ENCODE data around the gene SH3GL3.

SH3GL3 gene

DNA sequence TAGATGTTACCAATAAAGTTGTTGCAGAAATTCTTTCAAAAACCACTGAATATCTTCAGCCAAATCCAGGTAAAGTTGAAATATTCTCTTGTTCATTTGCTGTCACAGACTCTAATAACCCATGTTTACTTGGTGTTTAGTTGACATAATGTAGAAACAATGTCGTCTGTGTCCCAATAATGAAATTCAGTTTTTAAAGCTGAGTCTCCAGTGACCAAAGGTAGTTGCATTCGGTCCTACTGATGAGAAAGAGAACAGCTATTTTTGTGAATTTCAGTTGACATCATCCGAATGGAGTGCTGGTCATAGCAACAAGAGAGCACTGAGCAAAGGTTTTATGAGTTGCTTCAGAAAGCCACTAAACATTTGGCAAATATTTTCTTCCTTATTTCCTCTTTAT lies 118.0 kb downstream of the SH3GL3 start:
- DNase-seq (ENCODE audit: low read depth in 1 of 2, low spot score in 1 of 2), result no peak

DNA sequence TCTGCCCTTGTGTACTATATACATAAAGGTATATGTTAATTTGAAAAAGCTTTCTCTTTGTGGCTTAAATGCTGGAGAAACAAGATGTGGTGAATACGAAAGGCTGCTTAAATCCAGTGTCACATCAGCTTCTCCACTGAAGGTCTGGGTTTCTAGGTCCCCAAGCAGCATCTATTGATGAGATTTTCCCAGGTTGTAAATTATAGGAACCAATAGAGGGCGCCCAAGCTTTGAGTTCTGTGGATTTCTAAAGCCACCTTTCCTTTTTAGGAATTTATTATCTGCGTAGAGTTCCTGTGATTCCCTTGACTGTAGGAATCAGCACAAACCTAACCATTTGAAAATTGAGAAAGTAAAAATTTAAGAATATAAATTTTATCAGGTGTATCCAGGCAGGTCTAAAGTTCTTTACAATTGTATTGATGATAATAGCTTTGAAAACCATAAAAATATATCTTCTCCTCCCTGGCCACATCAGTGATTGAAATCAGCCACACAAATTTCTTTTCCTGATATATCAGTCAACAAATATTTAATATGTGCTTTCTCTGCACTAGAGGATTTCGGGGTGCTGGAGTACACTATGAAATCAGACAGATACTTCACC lies 118.5 kb downstream of the SH3GL3 start:
- no peak for DNase-seq (ENCODE audit: low read depth in 1 of 2, low spot score in 1 of 2)

DNA sequence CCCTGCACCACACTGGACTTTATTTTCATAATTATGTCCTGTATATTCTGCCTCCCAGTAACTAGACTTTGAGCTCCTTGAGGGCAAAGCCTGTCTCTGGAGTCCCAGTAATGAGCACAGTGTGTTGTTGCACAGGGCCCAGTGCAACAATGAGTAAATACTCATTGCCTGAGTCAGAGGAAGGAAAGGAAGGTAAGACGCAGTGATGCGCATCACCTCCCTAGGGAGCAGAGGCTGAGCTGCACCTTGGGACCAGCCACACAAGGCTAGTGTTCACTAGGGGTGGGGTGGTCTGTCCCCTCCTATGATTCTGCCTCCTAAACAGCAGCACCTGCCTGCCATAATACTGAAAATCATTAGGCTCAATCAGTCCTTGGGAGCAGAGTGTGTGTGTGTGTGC lies 120.2 kb downstream of the SH3GL3 start:
- no peak for DNase-seq (ENCODE audit: low read depth in 1 of 2, low spot score in 1 of 2)

DNA sequence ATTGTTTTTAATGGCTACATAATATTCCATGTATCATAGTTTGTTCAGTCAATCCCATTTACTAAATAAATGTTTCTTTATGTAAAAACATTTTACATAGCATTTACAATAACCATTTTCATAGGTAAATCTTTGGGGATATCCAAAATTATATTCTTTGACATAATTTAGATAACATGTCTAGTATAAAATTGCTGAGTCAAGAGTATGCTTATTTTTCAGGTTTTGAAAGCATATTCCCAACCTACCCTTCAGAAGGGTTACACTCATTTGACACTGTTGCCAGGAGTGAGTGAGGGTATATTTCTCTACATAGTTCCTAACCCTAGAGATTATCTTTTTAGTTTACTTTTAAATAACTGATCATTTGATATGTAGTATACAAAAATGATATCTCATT lies 122.2 kb downstream of the SH3GL3 start:
- DNase-seq (ENCODE audit: low read depth in 1 of 2, low spot score in 1 of 2), result no peak

DNA sequence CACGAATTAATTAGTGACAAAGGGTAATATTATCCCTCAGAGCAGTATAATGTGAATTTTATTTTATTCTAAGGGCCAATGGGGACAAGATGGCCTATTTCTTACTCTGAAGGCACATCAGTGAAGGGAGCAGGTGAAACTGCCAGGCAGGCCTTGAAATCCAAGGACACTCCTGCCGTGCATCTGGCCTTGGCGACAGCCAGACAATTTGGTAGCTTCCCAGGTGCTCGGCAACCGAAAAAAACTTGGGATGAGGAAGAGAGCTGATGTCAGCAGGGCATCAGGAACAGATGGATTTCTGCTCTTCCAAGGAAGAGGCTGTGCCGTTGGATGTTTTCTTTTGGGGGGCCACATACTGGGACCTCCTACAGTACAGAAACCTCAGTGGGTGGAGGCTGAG lies 123.6 kb downstream of the SH3GL3 start:
- no peak for DNase-seq (ENCODE audit: low read depth in 1 of 2, low spot score in 1 of 2)

DNA sequence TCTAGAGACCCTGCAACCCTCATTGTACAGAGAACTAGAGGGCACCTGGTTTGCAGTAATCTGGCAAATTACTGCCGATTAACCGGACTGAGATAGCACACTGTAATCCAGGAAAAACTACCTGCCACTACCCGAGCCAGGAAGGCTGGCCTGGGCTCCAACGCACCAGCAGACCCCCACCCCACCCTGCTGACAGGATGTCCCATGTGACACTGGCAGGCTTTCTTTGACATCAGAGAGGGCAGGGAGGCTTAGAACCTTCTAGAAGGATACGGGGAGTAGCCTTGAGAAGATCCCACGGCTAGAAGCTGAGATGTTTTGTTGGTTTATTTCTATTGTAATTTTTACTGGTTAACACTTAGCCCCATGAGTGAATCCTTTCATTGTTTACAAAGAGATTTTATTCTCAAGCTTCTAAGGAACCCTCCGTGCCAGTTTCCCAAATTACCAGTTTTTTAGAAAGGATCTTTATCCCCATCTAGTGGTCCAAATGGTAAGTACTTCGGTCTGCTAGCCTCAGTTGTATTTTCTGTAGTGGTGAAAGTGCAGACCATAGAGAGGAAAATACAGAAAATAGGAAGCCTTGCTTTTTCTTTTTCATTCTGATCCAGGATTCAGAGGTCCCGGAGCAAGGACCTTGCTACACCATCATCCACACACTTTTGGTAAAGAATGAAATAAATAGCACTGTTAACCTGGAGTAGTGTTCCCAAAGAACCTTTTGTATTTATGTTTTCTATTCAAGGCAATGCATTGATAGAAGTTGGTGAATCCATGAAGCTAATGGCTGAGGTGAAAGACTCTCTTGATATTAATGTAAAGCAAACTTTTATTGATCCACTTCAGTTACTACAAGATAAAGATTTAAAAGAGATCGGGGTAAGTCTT lies 124.9 kb downstream of the SH3GL3 start:
- no peak for DNase-seq (ENCODE audit: low read depth in 1 of 2, low spot score in 1 of 2)

DNA sequence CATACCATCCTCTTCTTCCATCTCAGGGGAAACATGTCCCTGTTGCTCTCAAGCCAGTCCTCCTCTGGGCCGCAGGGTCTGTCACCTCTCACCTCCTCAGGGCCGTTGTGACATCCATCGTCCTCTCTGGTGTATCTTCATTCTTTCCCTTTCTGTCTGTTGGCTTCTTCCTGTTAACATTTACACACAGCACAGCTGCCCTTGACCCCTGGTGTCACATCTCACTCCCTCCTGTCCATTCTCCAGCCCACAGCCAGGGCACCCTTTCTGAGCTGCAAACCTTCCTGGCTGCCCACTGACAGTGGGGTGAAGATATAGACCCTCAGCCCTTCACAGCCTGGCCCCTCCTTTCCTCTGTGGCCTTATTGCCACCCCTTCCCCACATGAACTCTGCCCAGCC lies 127.2 kb downstream of the SH3GL3 start:
- no peak for DNase-seq (ENCODE audit: low read depth in 1 of 2, low spot score in 1 of 2)

DNA sequence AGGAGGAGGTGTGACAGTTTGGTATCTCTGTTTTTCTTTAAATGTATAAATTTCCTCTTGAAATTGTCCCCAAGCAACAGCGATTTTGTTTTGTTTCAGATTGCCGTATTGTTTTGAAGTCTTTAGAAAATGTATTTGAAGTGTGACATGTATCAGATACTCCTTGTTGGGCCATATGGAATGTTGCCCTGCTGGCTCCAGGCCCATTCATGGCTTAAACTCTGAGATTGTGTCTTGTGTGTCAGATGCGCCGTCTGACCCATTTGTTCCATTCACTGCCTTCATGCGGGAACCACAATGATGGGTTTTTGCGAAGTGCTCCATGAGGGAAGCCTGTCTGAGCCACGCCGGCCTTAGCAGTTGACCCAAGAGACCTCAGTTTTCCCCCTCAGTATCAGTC lies 131.6 kb downstream of the SH3GL3 start:
- DNase-seq (ENCODE audit: low read depth in 1 of 2, low spot score in 1 of 2), result no peak

DNA sequence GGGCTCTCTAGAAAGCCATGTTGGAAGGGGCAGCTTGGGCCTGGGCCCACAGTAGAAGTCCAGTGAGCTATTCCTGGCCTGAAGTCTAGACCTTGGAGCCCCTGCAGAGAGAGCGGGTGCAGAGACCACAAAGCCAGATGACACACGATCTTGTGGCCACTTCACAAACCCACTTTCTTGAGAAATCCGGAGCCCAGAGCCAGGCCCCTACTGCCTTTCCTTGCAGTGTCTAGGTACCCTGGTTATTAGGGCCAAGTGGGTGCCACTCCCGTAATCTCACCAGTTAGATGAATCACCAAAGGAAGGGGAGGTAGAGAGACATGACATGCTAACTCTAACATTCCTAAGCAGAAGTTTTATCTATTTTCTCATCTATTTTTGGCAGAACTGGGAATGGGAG lies 134.2 kb downstream of the SH3GL3 start:
- DNase-seq (ENCODE audit: low read depth in 1 of 2, low spot score in 1 of 2), result no peak

DNA sequence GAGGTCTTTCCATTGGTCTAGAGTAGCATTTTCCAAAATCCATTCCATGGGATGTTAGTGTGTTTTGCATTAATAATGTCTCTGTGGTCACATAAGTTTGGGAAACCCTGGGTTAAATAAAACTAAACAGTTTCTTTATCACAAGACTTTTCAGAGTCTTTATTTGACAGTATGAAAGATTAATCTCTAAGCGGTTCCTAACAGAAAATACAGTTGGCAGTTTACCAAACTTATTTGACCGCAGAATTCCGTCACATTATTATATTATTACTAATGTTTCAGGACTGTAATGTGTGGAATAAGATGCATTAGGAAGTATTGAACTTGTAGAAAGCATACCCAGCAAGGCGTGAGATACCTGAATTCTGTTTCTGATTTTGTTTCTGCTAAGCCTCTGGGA lies 135.2 kb downstream of the SH3GL3 start:
- no peak for DNase-seq (ENCODE audit: low read depth in 1 of 2, low spot score in 1 of 2)

DNA sequence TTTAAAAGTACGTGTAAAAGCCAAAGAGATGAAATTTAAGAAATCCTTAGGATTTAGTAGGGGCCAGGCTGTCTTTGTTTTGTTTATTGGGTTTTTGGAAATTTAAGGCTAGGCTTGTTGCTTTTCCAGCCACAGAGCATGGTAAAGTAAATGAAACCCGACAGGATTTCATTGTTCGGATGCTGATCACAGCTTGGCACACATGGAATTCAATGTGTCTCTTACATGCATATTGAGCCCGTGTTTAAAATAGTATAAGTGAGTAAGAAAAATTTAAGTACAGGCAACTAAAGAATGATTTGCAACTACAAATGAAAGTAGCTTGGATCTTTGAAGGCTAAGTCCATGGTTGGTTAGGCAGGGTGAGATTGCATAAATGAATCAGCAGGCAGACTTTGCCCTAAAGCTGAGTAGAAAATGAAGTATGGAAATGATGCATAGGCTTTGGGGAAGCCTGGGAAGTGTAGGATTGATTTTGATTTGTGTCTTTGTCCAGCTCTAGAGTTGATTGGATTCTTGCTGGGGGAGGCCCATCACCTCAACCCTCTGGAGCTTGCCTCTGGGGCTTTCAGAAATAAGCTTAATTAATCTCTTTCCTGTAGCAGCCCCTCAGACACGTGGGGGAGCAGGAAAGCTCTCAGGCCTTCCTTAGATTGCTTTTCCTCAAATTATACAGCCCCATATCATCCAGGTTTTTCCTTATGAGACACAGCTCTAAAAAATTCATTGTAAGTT lies 138.6 kb downstream of the SH3GL3 start:
- DNase-seq (ENCODE audit: low read depth in 1 of 2, low spot score in 1 of 2), result no peak

DNA sequence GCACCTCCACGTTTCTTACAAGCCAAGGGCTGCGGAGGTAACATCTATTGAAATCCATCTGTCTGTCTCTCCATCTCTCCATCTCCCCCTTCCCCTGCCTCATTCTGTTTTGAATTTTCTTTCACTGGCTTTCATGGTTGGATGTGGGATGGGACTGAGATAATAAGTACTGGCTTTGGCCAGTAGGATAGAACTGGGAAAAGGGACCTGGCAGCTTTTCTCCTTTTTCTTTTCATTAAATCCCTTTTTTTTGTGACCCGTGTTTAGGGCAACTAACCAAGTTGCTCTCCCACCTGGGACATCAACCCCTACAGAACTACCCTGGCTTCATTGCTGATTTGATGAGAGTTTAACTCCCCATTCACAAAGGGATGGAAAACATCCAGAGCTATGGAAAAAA lies 139.9 kb downstream of the SH3GL3 start:
- no peak for DNase-seq (ENCODE audit: low read depth in 1 of 2, low spot score in 1 of 2)

DNA sequence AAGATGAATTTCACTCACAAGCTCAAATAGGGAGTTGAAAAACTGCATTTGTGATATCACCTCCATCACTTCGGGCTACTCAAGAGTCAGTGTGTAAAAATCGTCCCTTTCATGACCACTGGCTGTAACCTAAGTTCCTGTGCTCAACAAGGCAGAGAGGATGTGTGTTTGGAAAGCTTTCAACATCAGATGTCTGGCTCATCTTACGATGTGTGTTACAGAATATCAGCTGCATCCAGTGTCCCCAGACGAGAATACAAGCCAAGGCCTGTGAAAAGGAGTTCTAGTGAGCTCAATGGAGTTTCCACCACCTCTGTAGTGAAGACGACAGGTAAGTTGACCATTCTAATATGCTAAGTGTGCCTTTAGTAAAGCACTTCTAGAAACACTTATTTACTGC lies 141.3 kb downstream of the SH3GL3 start:
- DNase-seq (ENCODE audit: low read depth in 1 of 2, low spot score in 1 of 2), result no peak

DNA sequence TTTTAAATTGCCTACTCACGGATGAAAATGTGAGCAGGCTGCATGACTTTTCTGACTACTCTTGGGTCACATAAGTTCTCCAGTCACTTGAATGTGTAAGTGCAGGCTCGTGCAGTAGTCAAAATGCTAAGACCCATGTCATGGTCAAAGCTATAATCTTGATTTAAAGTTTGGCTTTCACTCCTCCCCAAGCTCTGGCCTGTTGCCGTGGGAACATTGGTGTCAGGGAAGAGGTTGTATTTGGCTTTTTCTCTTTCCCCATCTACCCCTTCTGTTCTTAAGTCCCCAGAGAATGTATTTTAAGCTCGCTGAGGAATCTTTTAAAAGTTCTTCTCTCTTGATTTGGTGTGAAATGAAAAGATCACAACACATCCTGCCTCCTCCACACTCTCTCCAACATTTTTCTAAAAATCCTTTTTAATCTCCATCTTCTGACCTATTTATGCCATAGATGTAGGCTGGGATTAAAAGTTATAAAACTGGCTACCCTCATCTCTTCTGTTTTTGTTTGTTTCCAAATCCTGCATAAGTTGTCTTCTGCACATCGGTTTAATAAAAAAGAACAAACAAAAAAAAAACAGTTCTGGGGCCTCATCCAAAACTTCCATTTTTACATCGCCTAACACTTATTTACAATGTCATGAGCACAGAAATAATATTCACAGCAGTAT lies 145.4 kb downstream of the SH3GL3 start:
- no peak for DNase-seq (ENCODE audit: low read depth in 1 of 2, low spot score in 1 of 2)

DNA sequence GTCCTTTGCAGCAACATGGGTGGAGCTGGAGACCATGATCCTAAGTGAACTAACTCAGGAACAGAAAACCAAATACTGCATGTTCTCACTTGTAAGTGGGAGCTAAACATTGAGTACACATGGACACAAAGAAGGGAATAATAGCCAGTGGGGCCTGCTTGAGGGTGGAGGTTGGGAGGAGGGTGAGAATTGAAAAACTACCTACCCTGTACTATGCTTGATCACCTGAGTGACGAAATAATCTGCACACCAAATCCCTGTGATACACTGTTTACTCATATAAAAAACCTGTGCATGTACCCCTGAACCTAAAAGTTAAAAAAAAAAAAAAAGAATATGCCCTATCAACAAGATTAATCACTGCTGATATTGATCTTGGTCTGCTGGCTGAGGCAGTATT lies 148.1 kb downstream of the SH3GL3 start:
- no peak for DNase-seq (ENCODE audit: low read depth in 1 of 2, low spot score in 1 of 2)

DNA sequence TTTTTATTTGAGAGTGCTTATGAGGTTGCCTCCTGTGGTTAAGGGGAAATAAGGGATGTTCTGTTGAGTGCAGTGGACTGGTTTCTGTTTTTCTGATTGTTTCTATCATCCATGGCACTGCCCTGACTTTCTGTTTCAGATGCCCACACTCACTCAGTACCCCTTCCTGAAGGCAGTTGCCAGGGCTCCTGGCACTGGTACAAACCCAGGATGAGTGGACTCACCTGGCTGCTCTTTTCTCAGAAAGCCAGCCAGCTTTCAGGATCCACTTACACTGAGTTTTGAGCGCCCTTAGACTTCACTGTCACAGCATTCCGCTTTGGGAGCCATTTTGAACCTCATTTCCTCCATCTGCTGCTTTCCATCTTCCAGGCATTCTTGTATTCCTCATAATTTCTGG lies 150.9 kb downstream of the SH3GL3 start:
- no peak for DNase-seq (ENCODE audit: low read depth in 1 of 2, low spot score in 1 of 2)

DNA sequence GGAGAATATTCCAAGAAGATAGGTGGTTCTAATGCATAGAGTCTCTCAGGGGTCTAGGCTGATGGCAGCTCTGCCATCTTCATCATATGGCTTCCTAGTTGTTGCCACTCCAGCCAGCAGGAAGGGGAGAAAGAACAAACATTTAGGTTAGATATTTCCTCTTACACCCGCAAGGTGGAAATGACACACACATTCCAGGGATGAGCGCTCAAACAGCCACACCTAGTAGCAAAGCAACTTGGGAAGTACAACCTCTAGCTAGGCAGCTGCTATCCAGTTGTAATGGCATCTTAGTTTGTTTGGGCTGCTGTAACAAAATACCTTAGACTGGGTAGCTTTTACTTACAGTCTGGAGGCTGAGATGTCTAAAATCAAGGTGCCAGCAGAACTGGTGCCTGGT lies 154.9 kb downstream of the SH3GL3 start:
- no peak for DNase-seq (ENCODE audit: low read depth in 1 of 2, low spot score in 1 of 2)

DNA sequence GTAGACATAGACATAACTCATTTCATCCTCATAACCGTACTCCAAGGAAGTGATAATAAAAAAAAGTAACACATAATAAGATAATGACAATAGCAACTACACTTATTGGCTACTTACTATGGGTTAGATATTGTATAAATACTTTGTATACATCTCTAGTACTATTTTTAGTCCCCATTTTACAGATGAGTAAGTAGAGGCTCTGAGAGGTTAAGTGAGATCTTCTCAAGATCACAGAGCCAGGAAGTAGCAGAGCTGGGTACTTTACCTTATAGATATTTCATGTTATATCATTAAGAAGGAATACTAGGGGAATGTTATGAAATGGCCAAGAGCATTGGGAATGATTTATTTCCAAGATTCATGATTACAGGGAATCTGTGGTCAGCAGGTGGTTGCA lies 157.4 kb downstream of the SH3GL3 start:
- no peak for DNase-seq (ENCODE audit: low read depth in 1 of 2, low spot score in 1 of 2)

DNA sequence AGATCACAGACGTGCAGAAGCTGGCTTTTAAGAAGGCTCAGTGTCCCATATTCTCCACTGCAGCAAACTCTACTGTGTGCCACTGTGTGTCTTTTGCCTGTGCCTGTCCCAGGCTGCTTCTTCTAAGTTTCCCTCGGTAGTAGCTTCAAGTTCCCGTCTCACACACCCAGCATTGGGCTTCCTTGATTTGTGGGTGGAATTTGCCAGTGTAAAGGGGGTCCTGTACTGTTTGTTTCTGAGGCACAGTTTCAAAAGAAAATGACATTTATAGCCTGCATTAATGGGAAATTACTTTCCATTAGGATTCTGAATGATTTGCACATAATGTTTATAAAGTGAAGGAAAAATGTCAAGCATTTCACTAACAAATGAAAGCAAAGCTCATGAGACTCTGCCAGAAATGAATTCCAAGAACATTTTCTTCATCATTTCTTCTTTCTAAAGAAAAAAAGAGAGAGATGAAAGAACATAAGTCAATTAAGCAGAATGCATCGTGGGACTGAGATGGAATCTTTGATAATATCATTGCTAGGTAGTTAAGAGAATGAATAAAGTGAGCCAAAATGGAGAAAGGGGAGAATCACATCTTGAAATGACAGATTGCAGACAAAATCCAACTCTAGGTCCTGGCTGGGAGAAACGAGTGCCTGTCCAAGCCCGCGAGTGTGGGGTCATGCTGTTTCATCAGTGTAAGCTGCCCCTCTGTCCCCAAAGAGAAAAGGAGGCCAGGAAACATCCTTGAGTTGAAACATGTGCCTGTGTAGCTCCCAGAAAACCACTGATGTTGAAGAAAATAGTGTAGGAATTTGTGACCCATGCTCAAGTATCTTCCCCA lies 158.2 kb downstream of the SH3GL3 start:
- DNase-seq (ENCODE audit: low read depth in 1 of 2, low spot score in 1 of 2), result no peak

DNA sequence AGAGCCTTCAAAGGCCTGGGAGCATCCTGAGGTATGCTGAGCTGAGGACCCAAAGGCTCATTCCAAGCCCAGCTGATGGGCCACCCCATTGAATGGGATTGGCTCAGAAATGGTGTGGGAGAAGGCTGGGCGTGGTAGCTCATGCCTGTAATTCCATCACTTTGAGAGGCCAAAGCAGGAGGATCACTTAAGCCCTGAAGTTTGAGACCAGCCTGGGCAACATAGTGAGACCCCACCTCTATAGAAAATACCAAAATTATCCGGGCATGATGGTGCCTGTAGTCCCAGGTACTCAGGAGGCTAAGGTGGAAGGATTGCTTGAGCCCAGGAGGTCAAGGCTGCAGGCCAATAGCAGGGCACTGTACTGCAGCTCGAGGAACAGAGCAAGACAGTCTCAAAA lies 163.0 kb downstream of the SH3GL3 start:
- no peak for DNase-seq (ENCODE audit: low read depth in 1 of 2, low spot score in 1 of 2)

All from activated CD4-positive, alpha-beta T cell treated with anti-CD3 and anti-CD28 coated beads, Interleukin-2, amount 50 U/mL, for 24 hours (primary cell).